GM21619 (cell line): ENCODE data around the gene ABHD5.

ENCODE experiments used
- ATAC-seq: cut with Tn5 transposase; IDR thresholded peaks from one replicate; pipeline ENCODE4 v1.9.1; 2021; ENCODE audit not compliant: unreplicated experiment

ABHD5 gene

GRCh38 chr3:43773273-43774094 is 82.7 kb downstream of the ABHD5 start:
- ATAC-seq = no peak

GRCh38 chr3:43774799-43775198 is 84.1 kb downstream of the ABHD5 start:
- no peak for ATAC-seq

GRCh38 chr3:43776101-43776500 is 85.4 kb downstream of the ABHD5 start:
- no peak for ATAC-seq

- ATAC-seq = no peak
These were observed 89.1 kb downstream of the ABHD5 start for GRCh38 chr3:43779850-43780249.

- no peak for ATAC-seq
These were observed 91.8 kb downstream of the ABHD5 start for GRCh38 chr3:43782541-43782940.
